IMR-90 (cell line): Measurements from ENCODE around the gene ZFAND2A. TPM values are rescaled to one million over a fixed set of nuclear protein-coding genes. Genes with fewer than 3 reads are reported as not detected.

ENCODE experiments used
- ATAC-seq: fragments of 200-7000 bp; cut with Tn5 transposase; 2 replicates; pipeline ENCODE4 v1.9.1; 2020; ENCODE audit warnings: low read depth, mild to moderate bottlenecking, moderate library complexity
- BruUV-seq: library from RNA; stranded (reverse); fragments of 400-500 nt; replicated peaks from 2 replicates; lab custom pipeline; 2021; lab: Mats Ljungman, UMichigan
- CTCF ChIA-PET: fragments of 300-600 bp; formaldehyde crosslinking; extraction: SDS; loops from one replicate; lab custom pipeline; 2021; ENCODE audit warnings: antibody characterized with exemption; lab: Yijun Ruan, JAX
- POLR2A ChIA-PET: fragments of 300-600 bp; sonication (Branson Sonifier 250); formaldehyde crosslinking; loops from one replicate; lab custom pipeline; 2022; ENCODE audit warnings: antibody characterized with exemption; ENCODE audit not compliant: unreplicated experiment; lab: Charles Lee
- DNase-seq: peaks from one replicate; pipeline ENCODE4 v3.0.0; 2013
- H2AFZ ChIP-seq: replicated peaks from 2 replicates; pipeline ENCODE3; 2013; ENCODE audit warnings: low read length, mild to moderate bottlenecking; ENCODE audit not compliant: poor library complexity
- H2AK5ac ChIP-seq: 2 replicates; pipeline ENCODE4 v1.6.1; 2013; ENCODE audit warnings: low read depth, low read length, inconsistent platforms
- H2AK9ac ChIP-seq: replicated peaks from 2 replicates; pipeline ENCODE3; 2013; ENCODE audit warnings: mild to moderate bottlenecking, low read depth, low read length, moderate library complexity; ENCODE audit not compliant: poor library complexity
- H2BK120ac ChIP-seq: 2 replicates; pipeline ENCODE4 v1.6.1; 2013; ENCODE audit warnings: low read depth, low read length, inconsistent platforms
- H2BK15ac ChIP-seq: 3 replicates; pipeline ENCODE4 v1.6.1; 2013; ENCODE audit warnings: low read depth, low read length, inconsistent platforms
- H2BK20ac ChIP-seq: 2 replicates; pipeline ENCODE4 v1.6.1; 2013; ENCODE audit warnings: low read depth, mild to moderate bottlenecking, inconsistent platforms, low read length, moderate library complexity
- H2BK5ac ChIP-seq: 2 replicates; pipeline ENCODE4 v1.6.1; 2013; ENCODE audit warnings: mild to moderate bottlenecking, low read depth, low read length, inconsistent platforms; ENCODE audit not compliant: poor library complexity, severe bottlenecking
- H3K14ac ChIP-seq: replicated peaks from 2 replicates; pipeline ENCODE4 v1.6.1; 2013; ENCODE audit warnings: low read depth, low read length, inconsistent platforms
- H3K18ac ChIP-seq: 2 replicates; pipeline ENCODE4 v1.6.1; 2013; ENCODE audit warnings: low read depth, low read length, control low read depth
- H3K23ac ChIP-seq: 2 replicates; pipeline ENCODE4 v1.6.1; 2013; ENCODE audit warnings: low read depth, low read length, inconsistent platforms
- H3K27ac ChIP-seq: 2 replicates; pipeline ENCODE4 v1.5.1; 2013; ENCODE audit warnings: mild to moderate bottlenecking, control low read depth, low read length; ENCODE audit not compliant: insufficient read depth
- H3K27me3 ChIP-seq: 2 replicates; pipeline ENCODE4 v1.6.1; 2013; ENCODE audit warnings: low read length; ENCODE audit not compliant: control insufficient read depth, insufficient read depth
- H3K36me3 ChIP-seq: 2 replicates; pipeline ENCODE4 v1.6.1; 2013; ENCODE audit warnings: low read length, mixed read lengths; ENCODE audit not compliant: control insufficient read depth, insufficient read depth
- H3K4ac ChIP-seq: 2 replicates; pipeline ENCODE4 v1.6.1; 2013; ENCODE audit warnings: low read depth, low read length, inconsistent platforms
- H3K4me1 ChIP-seq: 2 replicates; pipeline ENCODE4 v1.6.1; 2013; ENCODE audit warnings: low read length, mixed read lengths; ENCODE audit not compliant: control insufficient read depth, insufficient read depth
- H3K4me2 ChIP-seq: 2 replicates; pipeline ENCODE4 v1.6.1; 2013; ENCODE audit warnings: low read depth, mild to moderate bottlenecking, control low read depth, low read length, moderate library complexity
- H3K4me3 ChIP-seq: 2 replicates; pipeline ENCODE4 v1.5.1; 2013; ENCODE audit warnings: low read depth, mild to moderate bottlenecking, control low read depth, low read length, moderate library complexity; ENCODE audit not compliant: insufficient read depth
- H3K56ac ChIP-seq: 2 replicates; pipeline ENCODE4 v1.6.1; 2013; ENCODE audit warnings: low read length, inconsistent platforms; ENCODE audit not compliant: insufficient read depth; ENCODE audit errors: extremely low read depth
- H3K79me1 ChIP-seq, 2 experiments: 2 replicates each; pipeline ENCODE4 v1.6.1; 2013; ENCODE audit warnings: low read length in 2 of 2, inconsistent platforms in 1 of 2, low read depth in 1 of 2
- H3K9ac ChIP-seq: 2 replicates; pipeline ENCODE4 v1.6.1; 2013; ENCODE audit warnings: low read depth, low read length, control low read depth
- H3K9me1 ChIP-seq: 2 replicates; pipeline ENCODE4 v1.6.1; 2013; ENCODE audit warnings: low read length, inconsistent platforms; ENCODE audit not compliant: insufficient read depth
- H3K9me3 ChIP-seq: 2 replicates; pipeline ENCODE4 v1.6.1; 2013; ENCODE audit warnings: low read length; ENCODE audit not compliant: control insufficient read depth, insufficient read depth
- H4K20me1 ChIP-seq: 2 replicates; pipeline ENCODE4 v1.6.1; 2013; ENCODE audit warnings: low read length, inconsistent platforms; ENCODE audit not compliant: insufficient read depth
- H4K5ac ChIP-seq: 2 replicates; pipeline ENCODE4 v1.6.1; 2013; ENCODE audit warnings: mild to moderate bottlenecking, low read depth, low read length, control low read depth
- H4K8ac ChIP-seq, 2 experiments: 2 replicates each; pipeline ENCODE4 v1.6.1; 2013; ENCODE audit warnings: low read depth in 2 of 2, low read length in 2 of 2, control low read depth in 1 of 2, inconsistent platforms in 1 of 2
- H4K91ac ChIP-seq: 2 replicates; pipeline ENCODE4 v1.6.1; 2013; ENCODE audit warnings: low read depth, low read length, inconsistent platforms; ENCODE audit not compliant: insufficient read depth
- CEBPB ChIP-seq: IDR thresholded peaks from 2 replicates; pipeline ENCODE4 v1.6.1; 2012; ENCODE audit warnings: low read depth, low read length, improper control_type of control experiment
- MAFK ChIP-seq: IDR thresholded peaks from 2 replicates; pipeline ENCODE4 v1.6.1; 2012; ENCODE audit warnings: low read depth, low read length, improper control_type of control experiment
- NFE2L2 ChIP-seq: fragments of 150-350 bp; IDR thresholded peaks from 2 replicates; pipeline ENCODE4 v1.6.1; 2016; ENCODE audit warnings: low read depth, mild to moderate bottlenecking, low read length
- POLR2A ChIP-seq: IDR thresholded peaks from 2 replicates; pipeline ENCODE4 v1.6.1; 2012; ENCODE audit warnings: mild to moderate bottlenecking, low read depth, low read length
- WGBS, 2 experiments: methylation state at CpG; one replicate each; pipeline versions ENCODE4 v1.1.5 to v1.1.7; 2013; ENCODE audit warnings: missing lambda C conversion rate in 2 of 2; ENCODE audit not compliant: insufficient read length in 1 of 2; ENCODE audit errors: extremely low coverage in 2 of 2; 5-methylcytosine and 5-hydroxymethylcytosine counted together
- dilution Hi-C: fragments of 300-500 bp; cut with HindIII; formaldehyde crosslinking; loops from one replicate; pipeline ENCODE4 v1.14.3; 2018; ENCODE audit warnings: low sequenced_read_pairs; ENCODE audit not compliant: unreplicated experiment
- in situ Hi-C: fragments of 300-500 bp; cut with MboI; formaldehyde crosslinking; loops from 3 replicates; pipeline ENCODE4 v1.14.3; 2019; ENCODE audit warnings: low sequenced_read_pairs, inconsistent platforms, mixed read lengths
- intact Hi-C: fragments of 100-400 bp; cut with micrococcal nuclease; formaldehyde crosslinking; loops from 2 replicates; pipeline ENCODE4 v1.10.0; 2022
- polyA plus RNA-seq, 3 experiments: library from polyadenylated mRNA; depleted of rRNA; stranded (reverse); fragments of >200 nt; gene quantifications; 2 replicates each; pipeline ENCODE4 v1.2.3, GENCODE V29; 2012; ENCODE audit warnings: low replicate concordance in 1 of 3
- total RNA-seq: library from RNA; depleted of rRNA; stranded (reverse); fragments of >200 nt; gene quantifications from 2 replicates; pipeline ENCODE4 v1.2.3, GENCODE V29; 2012
- TF ChIP-seq, protein P1 (sequence below): fragments of 150-350 bp; IDR thresholded peaks from 2 replicates; pipeline ENCODE4 v1.6.1; 2017; ENCODE audit warnings: mild to moderate bottlenecking, antibody characterized with exemption, low read length, low read depth

The ZFAND2A gene
- total and polyA plus RNA-seq, 2 of the 4 experiments (the other 2 are of a cell fraction): 11.8 to 28.7 TPM

DNA sequence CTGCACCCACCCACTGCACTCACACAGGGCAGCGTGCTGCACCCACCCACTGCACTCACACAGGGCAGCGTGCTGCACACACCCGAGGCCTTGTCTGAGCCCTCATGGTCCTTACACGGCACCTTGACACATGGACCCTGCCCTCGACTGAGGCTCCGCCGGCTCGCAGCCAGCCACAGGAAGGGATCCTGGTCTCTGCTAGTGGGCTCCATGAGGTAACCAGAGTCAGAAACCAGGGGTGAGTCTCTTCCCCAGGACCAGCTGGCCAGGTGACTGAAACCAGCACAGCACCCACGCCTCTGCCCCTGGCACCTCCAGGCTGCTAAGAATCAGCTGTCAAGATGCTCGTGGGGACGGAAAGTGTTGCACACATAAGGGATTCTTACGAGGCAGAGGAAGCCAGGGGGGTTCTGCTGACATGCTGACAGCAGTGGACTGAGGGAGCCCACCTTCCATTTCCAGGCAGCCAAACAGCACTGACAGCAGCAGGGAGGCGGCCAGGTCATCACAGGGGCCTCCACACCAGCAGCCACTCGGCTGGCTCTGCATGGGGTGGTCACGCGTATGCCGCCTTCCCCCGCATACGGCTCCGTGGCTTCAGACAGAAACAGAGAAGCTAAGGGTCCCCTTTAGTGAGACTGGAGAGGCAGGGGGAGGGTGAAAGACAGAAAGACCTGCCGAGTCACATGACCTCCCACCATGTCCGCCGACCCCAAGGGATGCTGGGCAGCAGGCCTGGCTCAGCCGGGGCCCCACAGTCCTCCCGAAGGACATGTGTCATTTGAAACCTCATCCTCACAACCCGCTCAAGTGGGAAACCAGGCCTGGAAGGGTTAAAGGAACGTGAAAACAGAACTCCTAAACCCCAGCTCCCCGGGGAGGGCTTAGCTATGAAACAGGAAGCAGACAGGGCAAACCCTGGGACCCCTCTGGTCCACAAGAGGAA lies 37.8 kb downstream of the ZFAND2A start (continued):
- TF ChIP-seq NFE2L2: no peak
- no peak for TF ChIP-seq POLR2A

DNA sequence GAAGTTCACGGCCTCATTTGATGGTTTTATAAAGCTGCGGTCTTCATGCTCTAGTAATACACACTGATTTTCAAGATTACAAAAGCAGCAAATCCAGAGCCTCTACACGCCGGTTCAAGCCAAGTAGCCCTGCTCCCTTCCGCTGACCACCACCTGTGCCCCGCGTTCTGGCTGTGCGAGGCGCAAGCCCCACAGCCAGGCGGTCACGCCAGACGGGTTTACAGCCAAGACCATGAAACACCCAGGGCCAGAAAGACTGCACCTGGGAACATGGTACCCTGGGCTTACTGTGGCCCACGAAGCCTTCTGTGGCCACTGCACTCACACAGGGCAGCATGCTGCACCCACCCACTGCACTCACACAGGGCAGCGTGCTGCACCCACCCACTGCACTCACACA lies 38.5 kb downstream of the ZFAND2A start:
- CTCF ChIA-PET: no interaction called here
- TF ChIP-seq MAFK (no peak), CEBPB (no peak)
- TF ChIP-seq, protein P1, sequence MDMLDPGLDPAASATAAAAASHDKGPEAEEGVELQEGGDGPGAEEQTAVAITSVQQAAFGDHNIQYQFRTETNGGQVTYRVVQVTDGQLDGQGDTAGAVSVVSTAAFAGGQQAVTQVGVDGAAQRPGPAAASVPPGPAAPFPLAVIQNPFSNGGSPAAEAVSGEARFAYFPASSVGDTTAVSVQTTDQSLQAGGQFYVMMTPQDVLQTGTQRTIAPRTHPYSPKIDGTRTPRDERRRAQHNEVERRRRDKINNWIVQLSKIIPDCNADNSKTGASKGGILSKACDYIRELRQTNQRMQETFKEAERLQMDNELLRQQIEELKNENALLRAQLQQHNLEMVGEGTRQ: no peak
- Histone ChIP-seq H3K56ac (no peak overlapping the region), H3K4me3 (no peak overlapping the region), H3K23ac (no peak overlapping the region), H4K5ac (no peak overlapping the region), H3K79me1 (peaks cover 0 to 47% of the 10 kb centered on the region in 2 experiments; a peak in 3 of 4 replicates), H4K8ac (no peak overlapping the region), H2AK9ac (no peak overlapping the region), H3K36me3 (peaks cover 4% of the 10 kb centered on the region; the same call in 1 of the 2 replicates), H2AK5ac (no peak overlapping the region), H3K18ac (no peak overlapping the region), H3K9ac (no peak overlapping the region), H4K20me1 (no peaks in the 10 kb centered on the region), H3K9me3 (no peaks in the 10 kb centered on the region), H3K4me1 (peaks cover 3% of the 10 kb centered on the region), H3K9me1 (no peaks in the 10 kb centered on the region), H3K14ac (no peak overlapping the region), H3K27me3 (no peaks in the 10 kb centered on the region), H2BK15ac (no peak overlapping the region), H2BK120ac (no peak overlapping the region), H4K91ac (no peak overlapping the region), H3K4me2 (no peak overlapping the region), H3K4ac (no peak overlapping the region), H2BK5ac (no peak overlapping the region), H2BK20ac (no peak overlapping the region), H2AFZ (no peak overlapping the region), H3K27ac (no peak overlapping the region)
- dilution Hi-C loops: no loop called here
- POLR2A ChIA-PET: no interaction called here
- in situ Hi-C loops: no loop called here
- no peak for DNase-seq
- BruUV-seq: no TSS peak
- ATAC-seq: no peak
- intact Hi-C loops: no loop called here
- WGBS, 2 experiments: 100% methylated on average over 7 of the region's 14 CpGs; no CpG with 5 or more reads in 1 of the 2 experiments
